NCI-H1105 (cell line): ENCODE results near the gene SLC11A1.

Source experiments
- DNase-seq: peaks from one replicate; lab custom pipeline; 2025; lab: John Stamatoyannopoulos, UW

SLC11A1 gene

DNA sequence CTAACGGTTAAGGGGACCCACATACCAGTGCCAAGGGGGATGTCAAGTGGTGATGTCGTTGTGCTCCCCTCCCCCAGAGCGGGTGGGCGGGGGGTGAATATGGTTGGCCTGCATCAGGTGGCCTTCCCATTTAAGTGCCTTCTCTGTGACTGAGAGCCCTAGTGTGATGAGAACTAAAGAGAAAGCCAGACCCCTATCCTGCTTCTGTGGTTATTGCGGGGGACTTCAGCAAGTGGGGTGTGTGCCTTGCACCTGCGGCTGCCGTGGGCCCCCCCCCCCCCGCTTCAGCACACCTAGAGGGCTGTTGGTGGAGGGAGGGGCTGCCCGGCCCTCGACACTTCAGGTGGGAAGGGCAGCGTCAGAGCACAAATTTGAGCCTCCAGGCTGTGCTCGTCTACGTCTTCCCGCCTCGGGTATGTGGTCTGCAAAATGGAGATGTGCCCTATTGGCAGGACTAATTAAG lies 23.7 kb downstream of the SLC11A1 start:
- DNase-seq: no peak

DNA sequence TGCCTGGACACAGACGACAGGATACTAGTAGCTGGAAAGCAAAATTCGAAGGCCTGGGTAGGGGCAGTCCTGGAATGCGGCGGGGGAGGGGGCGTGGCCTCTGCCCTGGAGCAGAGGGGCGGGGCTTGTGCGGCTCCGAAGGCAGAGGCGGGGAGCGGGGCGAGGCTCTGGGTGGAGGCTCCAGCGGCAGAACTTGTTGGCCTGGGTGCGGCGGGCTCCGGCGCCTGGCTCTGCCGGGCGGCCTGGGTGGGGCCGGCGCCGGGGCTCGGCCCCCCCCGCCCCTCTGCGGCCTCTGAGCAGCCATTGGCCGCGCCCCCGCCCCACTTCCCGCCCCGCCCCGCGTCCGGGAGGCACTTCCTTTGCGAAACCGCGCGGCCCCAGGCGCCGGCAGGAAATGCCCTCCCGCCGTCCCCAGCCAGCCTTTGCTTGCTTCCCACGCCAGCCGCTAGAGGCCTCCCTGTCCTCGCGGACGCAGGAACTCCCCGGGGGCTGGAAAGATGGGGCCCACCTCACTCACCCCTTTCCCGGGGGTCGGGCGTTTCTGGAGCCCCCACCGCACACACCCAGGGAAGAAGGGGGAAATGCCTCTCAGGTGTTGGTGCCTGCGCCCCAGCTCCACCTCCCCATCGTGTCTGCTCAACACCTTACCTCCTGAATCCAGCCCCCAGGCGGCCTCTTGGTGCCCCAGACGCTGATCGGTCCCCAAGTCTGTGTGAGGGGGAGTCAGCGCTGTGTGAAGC lies 24.3 kb downstream of the SLC11A1 start:
- peak; percentile 92 for DNase-seq

DNA sequence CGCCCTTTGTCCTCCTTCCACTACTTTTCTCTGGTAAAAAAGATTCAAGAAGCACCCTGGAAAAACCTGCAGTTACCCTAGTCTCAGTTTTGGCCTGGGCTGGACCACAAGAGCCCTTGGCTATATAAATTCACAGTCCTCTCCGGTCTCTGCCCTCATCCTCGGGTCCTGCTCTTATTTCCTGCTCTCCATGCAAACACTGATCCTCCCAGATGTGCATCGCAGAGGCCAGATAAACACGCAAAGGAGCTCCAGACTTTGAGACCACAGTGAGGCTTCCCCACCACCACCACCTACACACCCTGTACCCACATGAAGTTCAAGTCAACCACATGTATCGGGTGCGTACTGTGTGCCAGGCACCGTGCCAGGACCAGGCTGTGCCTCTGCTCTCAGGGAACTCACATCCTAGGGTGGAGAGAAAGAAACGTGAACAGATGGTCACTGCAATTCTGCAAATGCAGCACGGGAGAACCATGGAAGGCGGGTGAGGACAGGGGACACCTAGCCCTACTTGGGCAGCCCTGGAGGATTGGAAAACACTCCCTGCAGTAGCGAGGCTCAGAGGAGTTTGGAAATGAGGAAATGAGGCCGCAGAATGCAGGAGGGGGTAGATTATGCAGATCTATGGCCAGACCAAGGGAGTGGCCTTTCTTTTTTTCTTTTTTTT lies 25.0 kb downstream of the SLC11A1 start:
- DNase-seq: no peak

DNA sequence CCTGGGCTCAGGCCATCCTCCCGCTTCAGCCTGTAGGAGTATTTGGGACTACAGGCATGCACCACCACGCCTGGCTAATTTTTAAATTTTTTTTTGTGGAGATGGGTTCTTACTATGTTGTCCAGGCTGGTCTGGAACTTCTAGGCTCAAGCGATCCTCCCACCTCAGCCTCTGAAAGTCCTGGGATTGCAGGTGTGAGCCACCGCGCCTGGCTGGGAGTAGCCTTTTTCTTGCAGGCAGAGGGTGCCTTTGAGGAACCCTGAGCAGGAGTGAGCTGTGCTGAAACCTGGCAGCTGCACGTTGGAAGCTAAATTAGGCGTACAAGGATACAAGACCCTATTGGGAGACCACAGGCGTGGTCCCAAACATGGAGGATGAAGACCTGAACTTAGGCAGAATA lies 25.6 kb downstream of the SLC11A1 start:
- no peak for DNase-seq

DNA sequence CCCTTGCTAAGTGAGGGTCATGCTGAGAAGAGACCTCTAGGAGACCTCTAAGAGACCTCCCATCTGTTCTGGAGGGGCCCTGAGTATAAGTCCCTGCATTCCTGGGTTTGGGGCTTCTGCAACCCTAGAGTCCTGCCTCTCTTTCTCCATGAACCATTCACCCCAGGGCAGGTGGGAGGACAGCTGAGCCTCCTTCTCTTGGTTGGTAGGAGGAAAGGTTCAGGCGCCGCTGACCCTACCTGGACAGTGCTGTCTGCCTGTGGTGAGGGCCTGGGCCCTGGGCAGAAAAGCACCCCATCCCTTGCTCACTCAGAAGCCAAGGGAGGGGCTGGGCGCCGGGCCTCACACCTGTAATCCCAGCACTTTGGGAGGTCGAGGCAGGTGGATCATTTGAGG lies 36.2 kb downstream of the SLC11A1 start:
- DNase-seq: no peak

DNA sequence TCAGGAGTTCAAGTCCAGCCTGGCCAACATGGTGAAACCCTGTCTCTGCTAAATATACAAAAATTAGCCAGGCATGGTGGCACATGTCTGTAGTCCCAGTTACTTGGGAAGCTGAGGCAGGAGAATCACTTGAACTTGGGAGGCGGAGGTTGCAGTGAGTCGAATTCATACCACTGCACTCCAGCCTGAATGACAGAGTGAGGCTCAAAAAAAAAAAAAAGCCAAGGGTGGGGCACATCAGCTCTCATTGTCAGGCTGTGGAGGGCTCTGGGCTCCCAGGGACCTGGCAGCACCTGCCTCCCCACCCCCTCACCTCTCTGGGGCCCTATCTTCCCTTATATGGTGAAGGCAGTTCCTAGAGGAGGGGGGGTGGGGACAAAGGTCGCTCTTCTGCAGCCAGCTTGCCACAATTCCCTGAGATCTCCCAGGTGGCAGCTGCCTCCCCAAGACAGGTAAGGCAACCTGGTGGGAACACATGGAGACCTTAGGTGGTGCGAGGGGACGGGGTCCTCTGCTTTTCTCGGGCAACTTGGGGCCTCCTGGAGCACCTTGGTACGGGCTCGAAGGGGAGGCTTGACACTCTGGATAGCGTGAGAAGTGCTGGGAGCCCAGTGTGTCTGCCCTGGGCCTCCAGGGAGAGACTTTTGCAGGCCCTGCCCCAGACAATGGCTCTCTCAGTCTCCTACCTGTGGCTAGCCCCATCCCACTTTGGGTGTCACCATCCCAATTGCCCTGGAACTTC lies 36.8 kb downstream of the SLC11A1 start, which contains the start of gene VIL1:
TSS of gene VIL1 (plus strand) at position 407 of the 742 bp plus-strand sequence. CDS start 4,656 bp downstream, outside the sequence.
- DNase-seq: no peak

DNA sequence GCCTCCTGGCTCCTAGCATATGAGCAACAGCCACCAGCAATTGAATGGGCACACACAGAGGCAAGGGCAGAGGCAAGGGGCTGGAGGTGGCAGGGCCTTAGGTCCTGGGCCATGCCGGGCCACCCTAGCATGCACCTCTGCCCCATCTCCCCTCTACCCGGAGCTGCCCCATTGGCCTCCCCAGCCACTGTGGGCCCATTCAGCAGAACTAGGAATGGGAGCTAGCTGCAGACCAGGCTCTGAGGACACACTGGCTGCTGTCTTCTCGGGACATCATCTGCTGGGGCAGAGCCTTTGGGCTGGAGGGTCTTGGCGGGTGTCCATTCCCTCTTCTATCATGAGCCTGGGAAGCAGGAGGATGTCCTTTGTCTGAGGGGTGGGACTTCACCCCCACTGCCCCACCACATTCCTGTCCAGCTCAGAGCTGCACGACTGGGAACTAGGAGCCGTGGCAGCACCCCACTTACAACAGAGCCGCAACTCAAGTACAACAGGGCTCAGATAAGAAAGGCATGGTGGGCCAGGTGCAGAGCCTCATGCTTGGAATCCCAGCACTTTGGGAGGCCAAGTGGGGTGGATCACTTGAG lies 37.6 kb downstream of the SLC11A1 start:
- DNase-seq: no peak

DNA sequence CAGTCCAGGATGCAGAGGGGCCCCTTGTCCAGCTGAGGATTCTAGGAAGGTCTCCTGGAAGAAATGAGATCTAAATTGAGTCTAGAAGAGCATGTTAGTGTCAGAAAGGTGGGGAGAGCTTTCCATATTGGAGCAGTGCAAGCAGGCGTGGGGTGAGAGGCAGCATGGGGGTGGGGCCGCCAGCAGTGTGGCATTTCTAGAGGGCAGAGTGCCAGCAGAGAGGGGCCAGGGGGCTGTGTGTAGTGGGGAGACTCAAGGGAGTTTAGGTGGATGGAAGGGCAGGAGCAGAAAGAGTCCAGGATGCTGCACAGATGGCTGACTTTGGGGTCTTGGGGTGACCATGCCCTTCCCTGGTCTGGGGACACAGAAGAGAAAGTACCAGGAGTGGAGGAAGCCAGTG lies 39.0 kb downstream of the SLC11A1 start:
- no peak for DNase-seq

DNA sequence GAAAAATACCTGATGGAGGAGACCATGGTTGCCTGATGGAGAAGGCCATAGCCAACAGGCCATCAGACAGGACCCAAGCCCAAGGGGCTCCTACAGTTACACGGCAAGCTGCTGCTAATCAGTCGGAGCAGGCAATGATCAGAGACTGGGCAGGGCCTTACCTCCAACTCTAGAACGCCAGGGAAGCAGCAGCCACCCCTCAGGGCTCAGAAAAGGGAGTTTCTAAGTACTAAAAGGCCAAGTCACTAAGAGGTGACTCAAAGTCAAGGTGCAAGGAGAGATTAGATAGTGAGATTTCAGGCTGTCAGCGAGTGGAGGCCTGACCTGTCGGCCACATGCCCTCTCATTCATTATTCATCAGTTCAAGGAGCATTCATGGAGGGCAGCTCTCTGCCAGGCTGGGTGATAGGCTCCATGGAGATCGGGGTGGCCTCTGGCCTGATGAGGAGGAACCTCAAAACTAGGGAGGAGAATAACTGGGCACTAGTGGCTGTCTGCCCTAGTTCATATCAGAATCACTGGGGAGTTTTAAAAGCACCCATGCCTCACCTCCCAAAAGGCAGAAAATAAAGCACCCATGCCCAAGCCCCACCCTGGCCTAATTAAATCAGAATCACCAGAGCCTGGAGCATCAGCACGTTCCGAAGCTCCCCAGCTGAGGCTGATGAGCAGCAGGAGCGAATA lies 40.5 kb downstream of the SLC11A1 start:
- DNase-seq: no peak

DNA sequence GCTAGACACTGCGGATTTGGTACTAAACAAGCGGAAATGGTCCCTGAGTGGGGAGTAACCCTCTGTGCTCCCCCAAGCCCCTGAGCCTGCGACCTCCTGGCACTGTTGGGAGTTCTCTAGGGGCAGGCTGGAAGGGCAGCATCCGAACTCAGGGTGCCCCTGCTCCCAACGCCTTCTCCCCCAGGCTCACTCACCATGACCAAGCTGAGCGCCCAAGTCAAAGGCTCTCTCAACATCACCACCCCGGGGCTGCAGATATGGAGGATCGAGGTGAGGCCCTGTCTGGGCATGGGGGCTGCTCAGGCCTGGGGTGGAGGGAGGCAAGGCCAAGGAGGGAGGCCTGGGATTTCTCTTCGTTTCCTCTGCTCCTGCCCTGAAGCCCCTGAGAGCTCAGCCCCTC lies 41.5 kb downstream of the SLC11A1 start:
- DNase-seq: no peak

DNA sequence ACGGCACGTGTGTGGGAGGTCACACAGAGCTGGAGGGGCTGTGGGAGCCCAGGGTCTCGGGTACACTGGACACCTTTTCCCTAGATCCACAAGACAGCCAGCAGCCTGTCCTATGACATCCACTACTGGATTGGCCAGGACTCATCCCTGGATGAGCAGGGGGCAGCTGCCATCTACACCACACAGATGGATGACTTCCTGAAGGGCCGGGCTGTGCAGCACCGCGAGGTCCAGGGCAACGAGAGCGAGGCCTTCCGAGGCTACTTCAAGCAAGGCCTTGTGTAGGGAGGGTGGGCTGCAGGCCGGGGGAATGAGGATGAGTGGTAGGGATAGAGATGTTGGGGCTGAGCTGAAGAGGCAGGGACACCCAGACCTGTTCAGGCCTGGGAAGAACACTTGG lies 43.5 kb downstream of the SLC11A1 start:
- no peak for DNase-seq

DNA sequence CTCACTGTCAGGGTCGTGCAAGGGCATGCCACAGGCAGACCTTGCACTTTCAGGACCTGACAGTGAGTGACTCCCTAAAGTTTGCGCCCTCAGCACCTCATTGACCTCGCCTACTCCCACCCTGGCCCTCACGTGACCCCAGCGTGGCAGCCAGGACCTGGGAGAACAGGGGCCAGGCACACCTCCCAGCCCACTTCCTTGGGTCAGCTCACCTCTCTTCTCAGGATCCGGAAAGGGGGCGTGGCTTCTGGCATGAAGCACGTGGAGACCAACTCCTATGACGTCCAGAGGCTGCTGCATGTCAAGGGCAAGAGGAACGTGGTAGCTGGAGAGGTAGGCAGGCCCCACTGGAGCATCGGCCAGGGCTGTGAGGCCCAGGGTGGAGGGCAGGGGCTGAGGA lies 45.7 kb downstream of the SLC11A1 start:
- no peak for DNase-seq

DNA sequence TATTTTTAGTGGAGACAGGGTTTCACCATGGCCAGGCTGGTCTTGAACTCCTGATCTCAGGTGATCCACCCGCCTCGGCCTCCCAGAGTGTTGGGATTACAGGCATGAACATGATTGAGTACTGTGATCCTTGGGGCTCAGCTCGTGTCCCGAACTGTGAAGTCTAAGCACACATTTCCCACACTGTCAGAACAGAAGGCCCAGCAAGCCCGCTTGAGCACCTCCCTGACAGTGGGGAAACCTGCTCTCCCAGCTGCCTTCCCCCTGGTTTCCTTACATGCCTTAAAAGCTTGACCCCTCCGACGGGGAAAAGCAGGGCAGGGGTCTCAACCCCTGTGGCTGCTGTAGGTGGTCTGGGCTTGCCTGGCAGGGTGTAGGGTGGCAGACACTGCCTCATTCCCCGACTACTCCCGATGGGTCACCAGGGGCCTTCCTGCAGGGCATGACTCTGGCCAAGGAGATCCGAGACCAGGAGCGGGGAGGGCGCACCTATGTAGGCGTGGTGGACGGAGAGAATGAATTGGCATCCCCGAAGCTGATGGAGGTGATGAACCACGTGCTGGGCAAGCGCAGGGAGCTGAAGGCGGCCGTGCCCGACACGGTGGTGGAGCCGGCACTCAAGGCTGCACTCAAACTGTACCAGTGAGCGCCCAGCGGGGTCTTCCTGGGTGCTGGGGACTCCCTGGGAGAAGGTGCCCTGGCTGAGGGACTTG lies 46.9 kb downstream of the SLC11A1 start:
- no peak for DNase-seq

DNA sequence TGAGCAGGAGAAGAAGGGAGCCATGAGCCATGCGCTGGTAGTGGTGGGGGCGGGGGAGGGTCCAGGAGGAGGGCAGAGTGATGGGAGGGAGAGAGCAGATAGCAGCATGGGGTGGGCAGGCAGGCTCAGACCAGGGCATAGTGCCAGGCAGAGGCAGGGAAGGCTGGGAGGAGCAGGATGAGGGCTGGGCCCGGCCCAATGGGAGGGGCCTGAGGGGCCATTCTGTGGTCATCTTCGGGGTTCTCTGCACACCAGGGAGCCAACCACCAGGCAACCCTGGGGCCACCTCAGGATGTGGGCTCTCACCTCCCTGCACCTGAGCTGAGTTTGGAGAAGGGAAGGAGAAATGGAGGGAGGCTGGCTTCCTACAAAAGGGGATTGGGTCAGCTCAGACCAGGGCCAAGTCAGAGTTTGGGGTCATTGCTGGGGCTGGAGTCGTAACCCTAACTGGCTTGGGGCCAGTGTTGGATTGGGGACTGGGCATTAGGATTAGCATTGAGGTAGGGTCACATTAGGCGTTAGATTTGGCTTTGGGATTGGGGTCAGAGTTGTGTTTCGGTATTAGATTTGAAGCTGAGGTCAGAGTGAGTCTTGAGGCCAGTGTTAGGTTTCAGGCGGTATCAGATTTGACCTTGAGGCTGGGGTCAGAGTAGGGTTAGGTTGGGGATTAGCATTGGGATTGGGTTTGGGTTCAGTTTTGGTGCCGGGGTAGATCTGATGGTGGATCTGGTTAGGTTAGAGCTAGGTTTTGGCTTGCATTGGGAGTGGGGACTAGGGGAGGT lies 48.0 kb downstream of the SLC11A1 start:
- DNase-seq: no peak

DNA sequence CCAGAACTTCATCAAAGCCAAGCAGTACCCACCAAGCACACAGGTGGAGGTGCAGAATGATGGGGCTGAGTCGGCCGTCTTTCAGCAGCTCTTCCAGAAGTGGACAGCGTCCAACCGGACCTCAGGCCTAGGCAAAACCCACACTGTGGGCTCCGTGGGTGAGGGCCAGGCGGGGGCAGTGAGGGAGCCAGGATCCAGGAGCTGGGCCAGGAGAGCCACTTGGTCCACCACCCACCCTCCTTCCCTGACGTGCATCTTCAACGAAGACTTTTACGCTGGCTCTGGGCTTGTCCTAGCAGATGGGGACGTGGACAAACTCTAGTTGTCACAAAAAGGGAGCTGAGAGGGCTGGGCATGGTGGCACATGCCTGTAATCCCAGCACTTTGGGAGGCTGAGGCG lies 48.6 kb downstream of the SLC11A1 start:
- DNase-seq: no peak

DNA sequence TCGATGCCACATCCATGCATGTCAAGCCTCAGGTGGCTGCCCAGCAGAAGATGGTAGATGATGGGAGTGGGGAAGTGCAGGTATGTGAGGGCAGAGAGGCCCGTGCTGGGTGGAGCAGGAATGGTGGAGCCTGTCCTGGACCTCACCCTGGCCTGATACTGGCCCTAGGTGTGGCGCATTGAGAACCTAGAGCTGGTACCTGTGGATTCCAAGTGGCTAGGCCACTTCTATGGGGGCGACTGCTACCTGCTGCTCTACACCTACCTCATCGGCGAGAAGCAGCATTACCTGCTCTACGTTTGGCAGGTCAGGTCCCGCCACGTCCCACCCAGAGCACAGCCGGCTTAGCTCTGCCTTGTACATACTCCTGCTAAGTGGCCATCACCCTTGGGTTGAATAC lies 49.8 kb downstream of the SLC11A1 start:
- DNase-seq: no peak

DNA sequence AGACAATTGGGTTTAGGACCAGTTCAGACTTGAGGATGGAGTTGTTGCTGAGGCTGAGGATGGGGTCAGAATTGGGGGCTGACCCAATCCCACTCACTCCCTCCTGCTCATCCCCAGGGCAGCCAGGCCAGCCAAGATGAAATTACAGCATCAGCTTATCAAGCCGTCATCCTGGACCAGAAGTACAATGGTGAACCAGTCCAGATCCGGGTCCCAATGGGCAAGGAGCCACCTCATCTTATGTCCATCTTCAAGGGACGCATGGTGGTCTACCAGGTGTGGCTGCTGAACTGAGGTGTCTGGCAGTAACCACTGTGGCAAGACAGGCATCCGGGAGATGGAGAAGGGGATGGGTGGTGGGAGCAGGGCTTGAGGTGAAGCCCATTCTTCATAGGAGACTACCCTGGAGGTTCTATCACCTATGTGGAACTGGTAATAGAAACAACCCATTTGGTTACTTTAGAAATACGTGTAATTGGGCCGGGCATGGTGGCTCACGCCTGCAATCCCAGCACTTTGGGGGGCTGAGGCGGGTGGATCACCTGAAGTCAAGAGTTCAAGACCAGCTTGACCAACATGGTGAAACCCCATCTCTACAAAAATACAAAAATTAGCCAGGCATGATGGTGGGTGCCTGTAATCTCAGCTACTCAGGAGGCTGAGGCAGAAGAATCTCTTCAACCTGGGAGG lies 50.7 kb downstream of the SLC11A1 start:
- DNase-seq: no peak

DNA sequence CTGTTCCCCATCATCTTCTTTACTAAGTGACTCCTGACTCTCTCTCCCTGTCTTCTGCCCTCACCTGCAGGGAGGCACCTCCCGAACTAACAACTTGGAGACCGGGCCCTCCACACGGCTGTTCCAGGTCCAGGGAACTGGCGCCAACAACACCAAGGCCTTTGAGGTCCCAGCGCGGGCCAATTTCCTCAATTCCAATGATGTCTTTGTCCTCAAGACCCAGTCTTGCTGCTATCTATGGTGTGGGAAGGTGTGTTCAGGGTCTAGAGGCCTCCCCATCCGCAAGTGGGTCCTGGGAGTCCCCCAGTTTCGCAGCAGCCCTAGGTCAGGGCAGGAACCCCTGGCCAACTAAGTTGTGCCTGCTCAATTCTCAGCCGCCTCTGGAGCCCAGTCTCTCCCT lies 52.4 kb downstream of the SLC11A1 start:
- DNase-seq: no peak

DNA sequence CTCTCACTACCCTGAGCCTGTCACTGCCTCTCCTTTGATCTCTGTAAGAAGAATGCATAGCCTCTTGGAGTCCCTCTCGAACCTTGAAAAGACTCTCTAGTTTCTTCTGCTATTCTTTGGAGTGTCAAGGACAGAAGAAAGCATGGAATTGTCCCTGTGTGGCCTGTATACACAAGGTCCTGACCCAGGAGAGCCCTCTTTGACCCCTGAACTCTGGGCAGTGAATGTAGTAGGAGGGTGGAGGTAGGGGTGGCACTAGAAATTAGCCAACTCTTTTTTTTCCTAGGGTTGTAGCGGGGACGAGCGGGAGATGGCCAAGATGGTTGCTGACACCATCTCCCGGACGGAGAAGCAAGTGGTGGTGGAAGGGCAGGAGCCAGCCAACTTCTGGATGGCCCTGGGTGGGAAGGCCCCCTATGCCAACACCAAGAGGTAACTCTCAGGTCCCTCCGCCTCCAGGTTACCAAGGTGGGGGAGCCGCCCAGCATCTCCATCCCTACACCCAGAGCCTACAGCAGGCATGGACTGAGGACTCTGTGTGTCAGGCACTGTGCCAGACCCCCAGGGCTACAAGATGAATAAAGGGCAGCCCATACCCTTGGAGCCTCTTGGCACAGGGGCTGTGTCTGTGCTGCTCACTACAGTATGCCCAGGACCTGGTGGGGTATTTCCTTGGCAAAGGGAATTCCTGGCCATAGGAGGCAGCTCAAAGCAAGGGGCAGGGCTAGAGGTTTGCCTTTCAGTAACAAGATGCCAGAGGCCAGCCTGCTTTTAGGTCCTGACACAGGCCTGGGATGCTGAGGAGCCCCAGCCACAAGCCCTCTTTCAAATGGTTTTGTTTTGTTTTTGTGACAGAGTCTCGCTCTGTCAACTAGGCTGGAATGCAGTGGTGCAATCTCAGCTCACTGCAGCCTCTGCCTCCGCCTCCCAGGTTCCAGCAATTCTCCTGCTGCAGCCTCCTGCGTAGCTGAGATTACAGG lies 53.2 kb downstream of the SLC11A1 start:
- no peak for DNase-seq
